Adipocyte (in vitro differentiated cells): Measurements from ENCODE around the gene AMPH.
"Not testable (repeated sequence)": the region's sequence is repeated elsewhere in the genome, so short reads cannot be mapped to it uniquely, and the experiment has no call there.

Experiments used
- DNase-seq: peaks from one replicate; pipeline ENCODE4 v3.0.0-alpha.2; 2015; ENCODE audit warnings: low read depth
- H3K27me3 ChIP-seq: replicated peaks from 2 replicates; pipeline ENCODE4 v1.7.0; 2013; ENCODE audit warnings: mild to moderate bottlenecking, low read length, moderate library complexity; ENCODE audit not compliant: control insufficient read depth, insufficient read depth
- H3K36me3 ChIP-seq: 2 replicates; pipeline ENCODE4 v1.7.0; 2013; ENCODE audit warnings: low read length, mild to moderate bottlenecking, moderate library complexity; ENCODE audit not compliant: control insufficient read depth, insufficient read depth, severe bottlenecking
- H3K4me1 ChIP-seq: 2 replicates; pipeline ENCODE4 v1.7.0; 2013; ENCODE audit warnings: mild to moderate bottlenecking, low read length, moderate library complexity; ENCODE audit not compliant: control insufficient read depth, insufficient read depth
- H3K4me3 ChIP-seq: 2 replicates; pipeline ENCODE4 v1.7.0; 2013; ENCODE audit warnings: mild to moderate bottlenecking, low read length, moderate library complexity
- H3K9ac ChIP-seq: 2 replicates; pipeline ENCODE4 v1.7.0; 2013; ENCODE audit warnings: mild to moderate bottlenecking, low read length, moderate library complexity
- H3K9me3 ChIP-seq: 2 replicates; pipeline ENCODE4 v1.7.0; 2013; ENCODE audit warnings: mild to moderate bottlenecking, low read length, moderate library complexity; ENCODE audit not compliant: control insufficient read depth

Gene AMPH

GRCh38 chr7:38615665-38616064 lies 15.5 kb downstream of the AMPH start:
- Histone ChIP-seq H3K9ac (no peak overlapping the region), H3K36me3 (no peaks in the 10 kb centered on the region), H3K4me3 (no peak overlapping the region), H3K9me3 (no peaks in the 10 kb centered on the region), H3K4me1 (no peaks in the 10 kb centered on the region), H3K27me3 (no peaks in the 10 kb centered on the region)
- no peak for DNase-seq

- Histone ChIP-seq H3K36me3 (no peaks in the 10 kb centered on the region), H3K9ac (no peak overlapping the region), H3K4me1 (no peaks in the 10 kb centered on the region), H3K9me3 (no peaks in the 10 kb centered on the region), H3K4me3 (no peak overlapping the region), H3K27me3 (no peaks in the 10 kb centered on the region)
- DNase-seq, result no peak
Measured at GRCh38 chr7:38607466-38607865, 23.7 kb downstream of the AMPH start.

DNA sequence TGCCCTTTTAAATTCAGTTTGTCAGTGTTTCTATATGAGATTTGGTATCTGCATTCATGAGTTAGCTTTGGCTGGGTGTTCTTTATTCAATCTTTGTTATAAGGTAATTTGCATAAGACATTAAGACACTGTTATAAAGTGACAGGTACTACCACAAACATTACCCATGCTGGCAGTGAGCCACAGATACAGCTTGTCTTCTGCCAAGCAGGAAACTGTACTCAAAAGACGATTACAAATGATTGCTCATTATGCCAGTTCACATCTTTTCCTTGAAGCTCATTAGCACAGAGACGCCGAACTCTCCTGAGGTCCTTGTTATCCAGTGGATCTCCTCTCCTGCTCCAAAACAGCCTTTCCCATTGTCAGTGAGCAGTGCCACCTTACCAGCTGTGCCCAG lies 30.4 kb downstream of the AMPH start:
- Histone ChIP-seq H3K9ac (no peak overlapping the region), H3K4me3 (no peak overlapping the region), H3K9me3 (no peaks in the 10 kb centered on the region), H3K27me3 (no peaks in the 10 kb centered on the region), H3K36me3 (no peaks in the 10 kb centered on the region), H3K4me1 (no peaks in the 10 kb centered on the region)
- no peak for DNase-seq

GRCh38 chr7:38594949-38595348 lies 36.2 kb downstream of the AMPH start:
- H3K36me3 ChIP-seq, result peaks cover 2% of the 10 kb centered on the region
- H3K9me3 ChIP-seq, result no peaks in the 10 kb centered on the region
- H3K27me3 ChIP-seq, result no peaks in the 10 kb centered on the region
- no peak for DNase-seq
- no peak overlapping the region for H3K9ac ChIP-seq
- H3K4me3 ChIP-seq, result no peak overlapping the region
- no peaks in the 10 kb centered on the region for H3K4me1 ChIP-seq

GRCh38 chr7:38592737-38593288 lies 38.4 kb downstream of the AMPH start:
- no peak overlapping the region for H3K4me3 ChIP-seq
- no peaks in the 10 kb centered on the region for H3K4me1 ChIP-seq
- H3K27me3 ChIP-seq, result no peaks in the 10 kb centered on the region
- no peaks in the 10 kb centered on the region for H3K9me3 ChIP-seq
- H3K36me3 ChIP-seq, result peaks cover 2% of the 10 kb centered on the region
- DNase-seq, result no peak
- H3K9ac ChIP-seq, result no peak overlapping the region

GRCh38 chr7:38585572-38586354 lies 45.4 kb downstream of the AMPH start:
- Histone ChIP-seq H3K9me3 (no peaks in the 10 kb centered on the region), H3K36me3 (no peaks in the 10 kb centered on the region), H3K4me1 (peaks cover 15% of the 10 kb centered on the region), H3K9ac (no peak overlapping the region), H3K4me3 (no peak overlapping the region), H3K27me3 (no peaks in the 10 kb centered on the region)
- DNase-seq, result peak; percentile 19

DNA sequence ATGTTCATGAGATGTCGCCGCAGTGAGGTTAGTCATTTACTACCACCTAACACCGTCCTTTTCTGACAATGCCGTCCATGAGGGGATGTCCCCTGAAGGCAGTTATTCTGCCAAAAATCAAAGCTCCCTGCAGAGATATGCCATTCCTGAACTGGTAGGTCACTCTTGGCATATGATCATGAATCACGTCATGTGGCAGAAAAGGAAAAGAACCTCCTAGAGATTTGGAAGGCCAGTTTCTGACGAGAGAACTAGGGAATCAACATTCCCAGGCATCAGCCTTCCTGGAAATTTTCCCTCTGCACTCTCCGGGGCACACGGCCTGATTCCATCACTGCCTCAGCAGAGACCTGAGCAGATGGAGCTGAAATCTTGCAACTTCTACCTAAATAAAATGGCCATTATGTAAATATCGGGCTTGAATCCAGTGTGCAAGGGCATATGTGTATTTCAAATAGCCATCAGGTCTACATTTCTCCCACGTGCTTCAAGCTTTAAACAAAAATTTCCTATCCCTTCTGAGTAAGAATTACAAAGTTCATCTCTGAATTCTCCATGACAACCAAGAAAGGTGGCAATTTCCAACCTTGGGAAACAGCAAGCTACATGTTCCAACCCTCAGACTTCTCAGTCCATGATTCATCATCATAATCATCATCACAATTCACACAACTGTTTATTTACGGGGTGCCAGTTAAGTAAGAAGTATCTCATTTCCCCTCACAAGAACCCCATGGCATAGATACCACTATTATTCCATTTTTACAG lies 46.5 kb downstream of the AMPH start:
- no peaks in the 10 kb centered on the region for H3K27me3 ChIP-seq
- no peaks in the 10 kb centered on the region for H3K36me3 ChIP-seq
- H3K9me3 ChIP-seq, result no peaks in the 10 kb centered on the region
- H3K4me1 ChIP-seq, result peaks cover 15% of the 10 kb centered on the region
- DNase-seq, result peak; percentile 68
- H3K4me3 ChIP-seq, result peak overlapping the region; percentile 14
- H3K9ac ChIP-seq, result no peak overlapping the region

- Histone ChIP-seq H3K9me3 (no peaks in the 10 kb centered on the region), H3K4me1 (peaks cover 15% of the 10 kb centered on the region), H3K9ac (no peak overlapping the region), H3K36me3 (no peaks in the 10 kb centered on the region), H3K4me3 (no peak overlapping the region), H3K27me3 (no peaks in the 10 kb centered on the region)
- no peak for DNase-seq
Measured at GRCh38 chr7:38580485-38580884, 50.7 kb downstream of the AMPH start.

DNA sequence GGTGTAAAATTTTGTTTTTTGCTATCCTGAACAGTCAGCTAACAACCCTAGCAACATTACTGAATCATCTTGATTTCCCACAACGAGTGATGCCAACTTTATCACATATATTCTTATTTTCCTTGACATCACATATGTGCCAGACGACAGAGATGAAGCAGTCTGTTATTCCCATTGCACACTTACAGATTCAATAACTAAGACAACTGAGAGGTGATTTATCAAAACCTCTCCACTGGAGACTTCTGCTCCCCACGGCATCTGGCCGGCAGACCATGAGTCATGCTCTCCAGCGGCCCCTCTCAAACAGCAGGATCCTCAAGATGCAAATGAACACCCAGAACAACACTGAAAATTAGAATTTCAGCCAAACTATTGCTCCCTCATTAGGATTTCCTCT lies 57.1 kb downstream of the AMPH start:
- H3K4me3 ChIP-seq, result no peak overlapping the region
- peaks cover 3% of the 10 kb centered on the region for H3K4me1 ChIP-seq
- H3K9ac ChIP-seq, result no peak overlapping the region
- no peaks in the 10 kb centered on the region for H3K9me3 ChIP-seq
- H3K27me3 ChIP-seq, result no peaks in the 10 kb centered on the region
- H3K36me3 ChIP-seq, result no peaks in the 10 kb centered on the region
- DNase-seq, result peak; percentile 21

DNA sequence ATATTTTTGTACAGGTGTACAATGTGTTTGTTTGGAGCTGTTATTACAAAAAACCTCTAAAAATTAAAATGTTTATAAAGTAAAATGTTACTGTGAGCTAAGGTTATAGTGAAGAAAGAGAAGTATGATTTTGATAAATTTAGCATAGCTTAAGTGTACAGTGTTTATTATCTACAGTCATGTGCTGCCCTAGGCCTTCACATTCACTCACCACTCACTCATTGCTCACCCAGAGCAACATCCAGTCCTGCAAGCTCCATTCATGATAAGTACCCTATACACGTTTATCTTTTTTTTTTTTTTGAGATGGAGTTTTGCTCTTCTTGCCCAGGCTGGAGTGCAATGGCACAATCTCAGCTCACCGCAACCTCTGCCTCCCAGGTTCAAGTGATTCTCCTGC lies 59.6 kb downstream of the AMPH start:
- not testable (repeated sequence) for H3K4me1 ChIP-seq, H3K27me3 ChIP-seq, H3K9ac ChIP-seq, DNase-seq, H3K9me3 ChIP-seq, H3K36me3 ChIP-seq, H3K4me3 ChIP-seq

DNA sequence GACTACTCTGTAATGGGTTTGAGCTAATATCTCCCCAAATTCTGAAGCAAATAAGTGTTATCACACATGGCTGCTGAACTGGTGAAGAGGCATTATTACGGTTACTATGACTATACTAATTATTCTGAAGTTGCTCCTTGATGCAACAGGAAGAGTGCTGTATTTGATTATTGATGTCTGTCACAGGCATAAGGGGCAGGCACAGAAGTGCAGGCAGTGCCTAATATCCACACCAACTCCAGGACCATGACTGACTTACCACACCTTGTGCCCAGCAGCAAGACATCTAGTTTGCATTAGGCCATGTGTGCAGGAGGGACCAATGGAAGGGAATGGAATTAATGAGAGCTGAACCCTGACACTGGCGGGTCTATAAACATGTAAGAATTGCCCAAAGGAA lies 62.7 kb downstream of the AMPH start:
- no peaks in the 10 kb centered on the region for H3K27me3 ChIP-seq
- DNase-seq, result no peak

More for the DNA sequence above, 62.7 kb downstream of the AMPH start:
- no peaks in the 10 kb centered on the region for H3K4me1 ChIP-seq
- no peaks in the 10 kb centered on the region for H3K36me3 ChIP-seq
- no peak overlapping the region for H3K4me3 ChIP-seq
- no peaks in the 10 kb centered on the region for H3K9me3 ChIP-seq
- no peak overlapping the region for H3K9ac ChIP-seq
